ENCODE results near the gene TEX38.
A peak's percentile ranks its signal among the peaks of the same experiment; 100 is the strongest.
"Not testable (repeated sequence)": the region's sequence is repeated elsewhere in the genome, so short reads cannot be mapped to it uniquely, and the experiment has no call there.

The TEX38 gene

GRCh38 chr1:46689897-46690296 lies 18.2 kb downstream of the TEX38 start:
- DNase-seq: no peak

- no peak for DNase-seq
Observed at GRCh38 chr1:46690931-46691421, 19.3 kb downstream of the TEX38 start.

- DNase-seq: no peak
Observed at GRCh38 chr1:46691997-46692790, 20.5 kb downstream of the TEX38 start.

DNA sequence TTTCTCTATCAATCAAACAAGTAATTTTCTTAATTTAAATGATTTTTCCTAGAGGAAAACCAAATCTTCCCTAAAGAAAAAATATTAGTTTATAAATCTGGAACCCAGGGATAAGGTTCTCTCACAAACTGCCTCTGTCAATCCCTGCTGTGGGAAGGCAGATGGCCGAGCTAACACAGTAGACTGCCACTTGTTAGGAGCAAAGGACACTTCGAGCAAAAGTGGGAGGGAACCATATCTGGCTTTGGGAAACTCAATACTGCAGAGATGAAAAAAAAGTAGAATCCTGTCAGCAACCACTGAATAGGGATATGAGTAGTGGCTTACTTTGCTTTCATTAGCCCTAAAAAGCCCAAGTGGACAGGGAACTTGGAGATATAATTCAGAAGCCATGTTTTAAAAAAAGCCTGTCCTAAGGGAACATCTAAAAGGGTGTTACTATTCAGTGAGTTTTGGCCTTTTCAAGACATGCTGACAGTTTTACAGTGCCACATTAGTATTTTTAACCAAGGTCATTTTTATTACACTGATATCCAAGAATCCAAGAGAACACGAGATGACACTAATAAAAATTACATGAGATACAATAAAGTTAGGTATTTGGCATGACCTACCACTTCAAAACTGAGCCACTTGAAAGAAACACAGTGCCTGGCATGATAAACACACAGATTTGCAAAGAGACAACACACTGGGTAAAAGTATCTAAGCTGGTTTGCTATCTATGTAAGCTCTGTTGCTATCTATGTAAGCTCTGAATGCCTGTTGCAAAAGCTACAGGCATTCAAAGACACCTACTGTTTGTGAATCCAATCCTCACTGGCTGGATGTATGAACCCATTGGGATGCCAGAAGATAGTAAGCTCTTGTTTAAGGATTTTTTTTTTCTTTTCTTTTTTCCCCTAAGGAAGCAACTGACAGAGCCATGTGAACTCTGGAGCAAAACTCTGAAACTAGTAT lies 21.4 kb downstream of the TEX38 start:
- no peak for DNase-seq

DNA sequence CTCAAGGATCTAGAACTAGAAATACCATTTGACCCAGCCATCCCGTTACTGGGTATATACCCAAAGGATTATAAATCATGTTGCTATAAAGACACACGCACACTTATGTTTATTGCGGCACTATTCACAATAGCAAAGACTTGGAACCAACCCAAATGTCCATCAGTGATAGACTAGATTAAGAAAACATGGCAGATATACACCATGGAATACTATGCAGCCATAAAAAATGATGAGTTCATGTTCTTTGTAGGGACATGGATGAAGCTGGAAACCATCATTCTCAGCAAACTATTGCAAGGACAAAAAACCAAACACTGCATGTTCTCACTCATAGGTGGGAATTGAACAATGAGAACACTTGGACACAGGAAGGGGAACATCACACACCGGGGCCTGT lies 23.0 kb downstream of the TEX38 start:
- not testable (repeated sequence) for DNase-seq

- no peak for DNase-seq
Observed at GRCh38 chr1:46697053-46697452, 25.4 kb downstream of the TEX38 start.

GRCh38 chr1:46699666-46700065 lies 28.0 kb downstream of the TEX38 start:
- no peak for DNase-seq

DNA sequence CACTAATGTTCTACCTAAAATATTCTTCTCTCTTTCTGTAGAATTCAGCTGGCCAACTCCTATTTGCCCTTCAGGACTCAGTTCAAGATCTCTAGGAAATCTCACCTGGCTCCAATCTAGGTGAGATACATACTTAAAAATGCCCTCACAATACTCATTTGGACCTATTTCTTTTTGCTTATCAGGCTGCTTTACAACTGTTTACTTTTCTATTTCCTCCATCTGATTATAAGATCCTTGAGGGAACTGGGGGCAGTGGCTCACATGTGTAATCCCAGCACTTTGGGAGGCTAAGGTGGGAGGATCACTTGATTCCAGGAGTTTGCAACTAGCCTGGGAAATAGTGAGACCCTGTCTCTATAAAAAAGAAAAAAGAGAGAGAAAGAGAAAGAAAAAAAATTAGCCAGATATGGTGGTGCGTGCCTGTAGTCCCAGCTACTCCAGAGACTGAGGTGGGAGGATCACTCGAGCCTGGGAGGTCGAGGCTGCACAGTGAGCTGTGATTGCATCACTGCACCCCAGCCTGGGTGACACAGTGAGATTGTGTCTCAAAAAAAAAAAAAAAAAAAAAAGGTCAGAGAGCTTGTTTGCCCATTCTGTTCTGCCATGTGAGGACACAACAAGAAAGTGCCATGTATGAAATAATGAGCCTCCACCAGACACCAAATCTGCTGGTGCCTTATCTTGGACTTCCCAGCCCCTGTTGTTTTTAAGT lies 32.4 kb downstream of the TEX38 start:
- DNase-seq: no peak

- DNase-seq: no peak
Observed at GRCh38 chr1:46705408-46705807, 33.8 kb downstream of the TEX38 start.

- DNase-seq: no peak
Observed at GRCh38 chr1:46708121-46708520, 36.5 kb downstream of the TEX38 start.

DNA sequence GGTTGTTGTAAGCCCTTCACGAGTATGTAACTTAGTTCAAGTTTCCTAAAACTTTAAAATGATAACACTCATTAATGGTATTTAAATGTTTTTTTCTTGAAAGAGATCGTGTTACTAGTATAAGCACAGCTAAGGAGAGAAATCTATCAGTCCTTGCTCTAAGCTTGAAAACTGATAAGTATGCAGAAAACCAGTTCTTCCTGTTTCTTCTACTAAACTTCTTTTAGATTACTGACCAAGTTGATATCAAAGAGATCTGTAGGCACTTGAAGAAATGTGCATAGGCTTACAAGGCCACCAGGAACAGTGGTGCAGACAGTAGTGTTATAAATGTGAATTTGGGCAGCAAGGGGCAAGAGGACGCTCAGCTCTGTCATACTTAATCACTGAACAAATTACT lies 43.3 kb downstream of the TEX38 start:
- DNase-seq: no peak

DNA sequence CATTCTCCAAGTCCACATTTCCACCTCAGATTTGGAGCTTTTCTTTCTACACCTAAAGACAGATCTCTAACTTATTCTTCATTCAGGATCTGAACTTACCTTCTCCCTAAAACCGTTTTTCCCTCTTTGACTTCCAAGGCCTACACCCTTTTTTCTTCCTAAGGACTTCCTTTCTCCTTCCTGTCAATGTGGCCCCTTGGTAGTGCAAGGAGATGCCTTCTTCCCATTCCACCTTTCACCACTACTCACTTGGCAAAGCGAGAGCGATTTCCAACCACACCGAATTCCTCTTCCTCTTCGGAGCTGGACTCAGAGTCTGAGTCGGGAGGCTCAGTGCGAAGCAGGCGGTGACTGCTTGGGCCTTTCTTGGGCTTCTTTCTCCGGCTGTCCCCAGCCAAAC lies 46.0 kb downstream of the TEX38 start:
- DNase-seq: no peak

DNA sequence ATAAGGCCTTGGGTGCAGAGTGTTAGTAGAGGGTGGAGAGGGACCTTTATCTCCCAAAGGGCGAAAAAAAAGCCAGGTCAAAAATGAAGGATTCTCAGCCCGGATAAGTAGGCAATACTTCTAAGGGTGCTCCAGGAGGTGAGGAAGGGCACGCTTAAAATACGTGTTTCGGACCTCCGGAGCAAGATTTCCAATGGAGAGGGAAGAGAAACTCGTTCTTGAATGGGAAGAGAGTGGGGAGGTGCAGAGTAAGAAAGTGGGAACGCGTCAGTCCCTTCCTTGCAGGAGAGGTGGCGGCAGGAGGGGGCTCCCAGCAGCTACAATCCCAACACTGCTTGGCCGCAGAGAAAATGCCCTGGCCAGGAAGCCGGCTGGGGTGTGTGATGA lies 46.7 kb downstream of the TEX38 start:
- no peak for DNase-seq

DNA sequence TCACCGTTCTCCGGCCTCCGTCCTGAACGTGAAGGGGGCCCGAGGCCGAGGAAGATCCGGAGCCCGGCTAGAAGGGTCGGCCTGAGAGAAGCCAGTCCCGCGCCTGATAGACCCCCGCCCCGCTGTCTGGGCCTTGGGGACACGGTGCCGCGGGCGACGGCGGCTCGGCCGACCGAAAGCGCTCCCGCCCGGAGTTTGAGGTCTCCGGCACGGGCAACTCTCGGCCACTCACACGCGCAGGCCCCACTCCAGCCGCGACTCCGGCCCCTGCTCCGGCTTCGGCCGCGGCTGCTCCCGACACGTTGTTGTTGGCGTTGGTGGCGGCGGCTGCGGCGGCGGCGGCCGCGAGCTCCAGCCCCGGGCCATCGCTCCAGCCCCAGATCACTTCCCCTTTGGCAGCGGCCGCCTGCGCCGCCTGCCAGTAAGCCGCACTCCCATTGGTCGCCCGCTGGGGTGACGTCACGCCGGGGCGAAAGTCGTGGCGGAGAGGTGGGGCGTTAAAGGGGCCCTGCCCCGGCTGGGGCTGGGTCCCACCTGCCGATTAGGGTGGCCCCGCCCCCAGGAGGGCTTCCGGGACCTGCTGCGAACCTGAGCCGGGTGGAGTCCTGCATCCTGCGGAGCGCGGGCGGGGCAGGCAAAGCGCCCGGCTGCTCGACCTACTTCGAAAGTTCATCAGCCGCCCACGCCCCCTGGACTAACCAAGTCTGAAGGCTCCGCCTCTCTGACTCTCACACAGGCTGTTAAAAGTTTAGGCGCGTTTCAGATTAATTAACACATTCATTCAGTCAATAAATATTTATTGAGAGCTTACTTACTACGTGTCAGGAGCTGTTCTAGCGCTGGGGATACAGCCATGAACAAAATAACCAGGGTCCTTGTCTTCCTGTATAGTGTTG lies 47.3 kb downstream of the TEX38 start, which contains the start of gene EFCAB14:
TSS of gene EFCAB14 (minus strand) at position 388 of the 896 bp plus-strand sequence. CDS start 1,027 bp downstream, outside the sequence.
- DNase-seq: peak; percentile 92 to 94

- no peak for DNase-seq
Observed at GRCh38 chr1:46719689-46720088, 48.0 kb downstream of the TEX38 start.

GRCh38 chr1:46720319-46720718 lies 48.7 kb downstream of the TEX38 start:
- DNase-seq: not testable (repeated sequence)

GRCh38 chr1:46721204-46721603 lies 49.5 kb downstream of the TEX38 start:
- DNase-seq: no peak

DNA sequence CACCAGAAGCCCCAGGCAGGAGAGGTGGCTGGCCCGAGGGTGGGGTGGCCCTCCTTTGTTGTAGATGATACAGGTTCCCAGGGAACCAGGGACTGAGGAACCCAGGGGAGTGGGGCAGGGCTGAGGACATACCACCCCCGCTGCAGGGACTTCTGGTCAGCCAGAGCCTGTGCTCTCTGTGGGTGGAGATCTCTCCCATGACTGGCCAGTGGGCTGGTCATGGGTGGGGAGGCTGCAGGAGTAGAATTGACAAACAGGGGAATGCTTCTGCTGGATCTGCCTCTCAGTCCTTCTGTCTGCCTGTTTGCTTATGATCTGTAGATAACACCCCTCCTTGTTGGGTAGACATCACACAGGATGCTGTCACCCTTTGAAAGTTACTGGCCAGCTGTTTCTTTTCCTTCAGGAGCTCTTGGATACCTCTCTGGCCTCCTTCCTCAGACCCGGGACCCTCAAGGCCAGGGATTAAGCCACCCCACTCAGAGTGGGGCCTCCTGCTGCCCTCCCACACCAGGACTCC lies 50.1 kb downstream of the TEX38 start:
- DNase-seq: no peak

All from NCI-H1930 (cell line).